Measurements from ENCODE around the gene INSYN2B. TPM values are rescaled to one million over a fixed set of nuclear protein-coding genes. Genes with fewer than 3 reads are reported as not detected.

Gene INSYN2B
- total RNA-seq, 1 experiment from 2014 or later = 10.8 TPM

GRCh38 chr5:169861433-169861832 lies 118.9 kb downstream of the INSYN2B start:
- no TSS peak for BruUV-seq (replicated peaks)
- TF ChIP-seq CTCF (conservative IDR thresholded peaks at IDR 0.05; ENCODE audit: low read depth, low read length) (no peak), EZH2 (IDR thresholded peaks at IDR 0.05; ENCODE audit: borderline replicate concordance, low read depth, low read length, poor library complexity, severe bottlenecking) (no peak)
- H3K27ac ChIP-seq (ENCODE audit: low read depth, low read length, poor library complexity, severe bottlenecking) = no peak overlapping the region
- ChIA-PET CTCF (no interaction called here), POLR2A (ENCODE audit: low non-redundant PET) (no interaction called here)
- intact Hi-C loops (cut with micrococcal nuclease; ENCODE audit: unreplicated experiment) = no loop called here
- DNase-seq (ENCODE audit: low spot score) = no peak
- no peaks in the 10 kb centered on the region for H3K9me3 ChIP-seq (ENCODE audit: low read depth, low read length, poor library complexity, severe bottlenecking)
- H3K27me3 ChIP-seq (replicated peaks; ENCODE audit: insufficient read depth, low read depth, low read length, poor library complexity) = no peaks in the 10 kb centered on the region
- H3K36me3 ChIP-seq (ENCODE audit: insufficient read depth, low read length, poor library complexity, severe bottlenecking) = no peaks in the 10 kb centered on the region
- H3K4me1 ChIP-seq (ENCODE audit: insufficient read depth, low read length, poor library complexity, severe bottlenecking) = peaks cover 4% of the 10 kb centered on the region
- no peak overlapping the region for H3K4me3 ChIP-seq (ENCODE audit: low read depth, low read length, poor library complexity, severe bottlenecking)

- BruUV-seq (replicated peaks) = no TSS peak
- Histone ChIP-seq H3K27ac (ENCODE audit: low read depth, low read length, poor library complexity, severe bottlenecking) (no peak overlapping the region), H3K4me1 (ENCODE audit: insufficient read depth, low read length, poor library complexity, severe bottlenecking) (peaks cover 4% of the 10 kb centered on the region), H3K36me3 (ENCODE audit: insufficient read depth, low read length, poor library complexity, severe bottlenecking) (no peaks in the 10 kb centered on the region), H3K27me3 (replicated peaks; ENCODE audit: insufficient read depth, low read depth, low read length, poor library complexity) (no peaks in the 10 kb centered on the region), H3K9me3 (ENCODE audit: low read depth, low read length, poor library complexity, severe bottlenecking) (no peaks in the 10 kb centered on the region), H3K4me3 (ENCODE audit: low read depth, low read length, poor library complexity, severe bottlenecking) (no peak overlapping the region)
- DNase-seq (ENCODE audit: low spot score) = no peak
- TF ChIP-seq CTCF (conservative IDR thresholded peaks at IDR 0.05; ENCODE audit: low read depth, low read length) (no peak), EZH2 (IDR thresholded peaks at IDR 0.05; ENCODE audit: borderline replicate concordance, low read depth, low read length, poor library complexity, severe bottlenecking) (no peak)
- ChIA-PET CTCF (no interaction called here), POLR2A (ENCODE audit: low non-redundant PET) (no interaction called here)
- intact Hi-C loops (cut with micrococcal nuclease; ENCODE audit: unreplicated experiment) = no loop called here
Observed at GRCh38 chr5:169860585-169860984, 119.7 kb downstream of the INSYN2B start.

- peak; percentile 9 for DNase-seq (ENCODE audit: low spot score)
- Histone ChIP-seq H3K4me1 (ENCODE audit: insufficient read depth, low read length, poor library complexity, severe bottlenecking) (no peaks in the 10 kb centered on the region), H3K4me3 (ENCODE audit: low read depth, low read length, poor library complexity, severe bottlenecking) (no peak overlapping the region), H3K27me3 (replicated peaks; ENCODE audit: insufficient read depth, low read depth, low read length, poor library complexity) (no peaks in the 10 kb centered on the region), H3K27ac (ENCODE audit: low read depth, low read length, poor library complexity, severe bottlenecking) (no peak overlapping the region), H3K9me3 (ENCODE audit: low read depth, low read length, poor library complexity, severe bottlenecking) (no peaks in the 10 kb centered on the region), H3K36me3 (ENCODE audit: insufficient read depth, low read length, poor library complexity, severe bottlenecking) (no peaks in the 10 kb centered on the region)
- CTCF ChIA-PET = no interaction called here
- POLR2A ChIA-PET (ENCODE audit: low non-redundant PET) = no interaction called here
- TF ChIP-seq CTCF (conservative IDR thresholded peaks at IDR 0.05; ENCODE audit: low read depth, low read length) = no peak
- no peak for TF ChIP-seq EZH2 (IDR thresholded peaks at IDR 0.05; ENCODE audit: borderline replicate concordance, low read depth, low read length, poor library complexity, severe bottlenecking)
- intact Hi-C loops (cut with micrococcal nuclease; ENCODE audit: unreplicated experiment) = no loop called here
- BruUV-seq (replicated peaks) = no TSS peak
Observed at GRCh38 chr5:169856571-169856970, 123.7 kb downstream of the INSYN2B start.

All from A673 (cell line).